ENCODE measurements around the gene COL4A2. TPM values are rescaled to one million over a fixed set of nuclear protein-coding genes. Genes with fewer than 3 reads are reported as not detected.
A peak's percentile ranks its signal among the peaks of the same experiment; 100 is the strongest.
"Not testable (repeated sequence)": the region's sequence is repeated elsewhere in the genome, so short reads cannot be mapped to it uniquely, and the experiment has no call there.

COL4A2 gene
- total RNA-seq, 2 experiments from 2014 or later: not detected

- Mint-ChIP-seq H3K27me3 (ENCODE audit: low read depth) (no peaks in the 10 kb centered on the region), H3K36me3 (ENCODE audit: low read depth) (no peaks in the 10 kb centered on the region), H3K4me3 (no peak overlapping the region), H3K9me3 (ENCODE audit: insufficient read depth) (no peaks in the 10 kb centered on the region), H3K27ac (no peak overlapping the region), H3K4me1 (ENCODE audit: low read depth) (peaks cover 36% of the 10 kb centered on the region)
- POLR2A ChIA-PET: no interaction called here
- CTCF ChIA-PET: no interaction called here
- DNase-seq: no peak
- no peak for ATAC-seq
Measured at GRCh38 chr13:110523180-110523579, 216.1 kb downstream of the COL4A2 start.

- ATAC-seq (no peak), DNase-seq (no peak)
- ChIA-PET POLR2A (no interaction called here), CTCF (no interaction called here)
- Mint-ChIP-seq H3K9me3 (ENCODE audit: insufficient read depth) (no peaks in the 10 kb centered on the region), H3K27me3 (ENCODE audit: low read depth) (no peaks in the 10 kb centered on the region), H3K36me3 (ENCODE audit: low read depth) (no peaks in the 10 kb centered on the region), H3K4me1 (ENCODE audit: low read depth) (peaks cover 36% of the 10 kb centered on the region), H3K4me3 (no peak overlapping the region), H3K27ac (no peak overlapping the region)
Measured at GRCh38 chr13:110523838-110524540, 216.9 kb downstream of the COL4A2 start.

GRCh38 chr13:110524541-110525257, 217.6 kb downstream of the COL4A2 start:
- Mint-ChIP-seq H3K27ac (peak overlapping the region; percentile 46), H3K4me3 (no peak overlapping the region)
- POLR2A ChIA-PET: no interaction called here

GRCh38 chr13:110525328-110526319, 218.5 kb downstream of the COL4A2 start:
- H3K36me3 Mint-ChIP-seq (ENCODE audit: low read depth): no peaks in the 10 kb centered on the region
- H3K9me3 Mint-ChIP-seq (ENCODE audit: insufficient read depth): no peaks in the 10 kb centered on the region
- CTCF ChIA-PET: no interaction called here
- no peak overlapping the region for H3K4me3 Mint-ChIP-seq
- no peak overlapping the region for H3K27ac Mint-ChIP-seq
- POLR2A ChIA-PET: no interaction called here
- ATAC-seq (peak; percentile 55), DNase-seq (peak; percentile 35)
- peaks cover 33% of the 10 kb centered on the region for H3K4me1 Mint-ChIP-seq (ENCODE audit: low read depth)
- no peaks in the 10 kb centered on the region for H3K27me3 Mint-ChIP-seq (ENCODE audit: low read depth)

More at GRCh38 chr13:110524541-110525257, 217.6 kb downstream of the COL4A2 start:
- Mint-ChIP-seq H3K4me1 (ENCODE audit: low read depth) (peaks cover 36% of the 10 kb centered on the region), H3K9me3 (ENCODE audit: insufficient read depth) (no peaks in the 10 kb centered on the region), H3K36me3 (ENCODE audit: low read depth) (no peaks in the 10 kb centered on the region), H3K27me3 (ENCODE audit: low read depth) (no peaks in the 10 kb centered on the region)
- ATAC-seq (peak; percentile 47), DNase-seq (peak; percentile 35)
- CTCF ChIA-PET: no interaction called here

GRCh38 chr13:110528371-110528770, 221.3 kb downstream of the COL4A2 start:
- H3K4me1 Mint-ChIP-seq (ENCODE audit: low read depth): peaks cover 27% of the 10 kb centered on the region
- H3K9me3 Mint-ChIP-seq (ENCODE audit: insufficient read depth): no peaks in the 10 kb centered on the region
- POLR2A ChIA-PET: no interaction called here
- H3K27me3 Mint-ChIP-seq (ENCODE audit: low read depth): no peaks in the 10 kb centered on the region
- DNase-seq (no peak), ATAC-seq (no peak)
- CTCF ChIA-PET: no interaction called here
- no peaks in the 10 kb centered on the region for H3K36me3 Mint-ChIP-seq (ENCODE audit: low read depth)
- no peak overlapping the region for H3K4me3 Mint-ChIP-seq
- no peak overlapping the region for H3K27ac Mint-ChIP-seq

GRCh38 chr13:110528911-110529310, 221.8 kb downstream of the COL4A2 start:
- Mint-ChIP-seq H3K4me3 (no peak overlapping the region), H3K36me3 (ENCODE audit: low read depth) (no peaks in the 10 kb centered on the region), H3K9me3 (ENCODE audit: insufficient read depth) (no peaks in the 10 kb centered on the region), H3K27ac (no peak overlapping the region), H3K27me3 (ENCODE audit: low read depth) (no peaks in the 10 kb centered on the region), H3K4me1 (ENCODE audit: low read depth) (peaks cover 27% of the 10 kb centered on the region)
- ChIA-PET CTCF (no interaction called here), POLR2A (no interaction called here)
- DNase-seq (no peak), ATAC-seq (no peak)

- no peak for DNase-seq
- no peak overlapping the region for H3K4me3 Mint-ChIP-seq
- ChIA-PET CTCF (no interaction called here), POLR2A (no interaction called here)
- H3K4me1 Mint-ChIP-seq (ENCODE audit: low read depth): peaks cover 19% of the 10 kb centered on the region
- H3K27ac Mint-ChIP-seq: no peak overlapping the region
- no peak for ATAC-seq
- no peaks in the 10 kb centered on the region for H3K27me3 Mint-ChIP-seq (ENCODE audit: low read depth)
- no peaks in the 10 kb centered on the region for H3K9me3 Mint-ChIP-seq (ENCODE audit: insufficient read depth)
- no peaks in the 10 kb centered on the region for H3K36me3 Mint-ChIP-seq (ENCODE audit: low read depth)
Measured at GRCh38 chr13:110529522-110530311, 222.6 kb downstream of the COL4A2 start.

- CTCF ChIA-PET: no interaction called here
Measured at GRCh38 chr13:110531100-110531499, 224.0 kb downstream of the COL4A2 start.

GRCh38 chr13:110531671-110532083, 224.6 kb downstream of the COL4A2 start:
- POLR2A ChIA-PET: no interaction called here

More at GRCh38 chr13:110531100-110531499, 224.0 kb downstream of the COL4A2 start:
- Mint-ChIP-seq H3K27ac (no peak overlapping the region), H3K9me3 (ENCODE audit: insufficient read depth) (no peaks in the 10 kb centered on the region), H3K27me3 (ENCODE audit: low read depth) (no peaks in the 10 kb centered on the region), H3K36me3 (ENCODE audit: low read depth) (no peaks in the 10 kb centered on the region), H3K4me1 (ENCODE audit: low read depth) (peaks cover 8% of the 10 kb centered on the region), H3K4me3 (no peak overlapping the region)
- POLR2A ChIA-PET: no interaction called here
- ATAC-seq (no peak), DNase-seq (no peak)

GRCh38 chr13:110532258-110532657, 225.2 kb downstream of the COL4A2 start:
- not testable (repeated sequence) for ATAC-seq

More at GRCh38 chr13:110531671-110532083, 224.6 kb downstream of the COL4A2 start:
- no peaks in the 10 kb centered on the region for H3K9me3 Mint-ChIP-seq (ENCODE audit: insufficient read depth)
- DNase-seq: no peak
- no peak overlapping the region for H3K4me3 Mint-ChIP-seq
- CTCF ChIA-PET: no interaction called here
- H3K36me3 Mint-ChIP-seq (ENCODE audit: low read depth): peaks cover 2% of the 10 kb centered on the region
- peaks cover 6% of the 10 kb centered on the region for H3K4me1 Mint-ChIP-seq (ENCODE audit: low read depth)
- H3K27ac Mint-ChIP-seq: no peak overlapping the region
- H3K27me3 Mint-ChIP-seq (ENCODE audit: low read depth): no peaks in the 10 kb centered on the region
- no peak for ATAC-seq

More at GRCh38 chr13:110532258-110532657, 225.2 kb downstream of the COL4A2 start:
- H3K4me1 Mint-ChIP-seq (ENCODE audit: low read depth); H3K36me3 Mint-ChIP-seq (ENCODE audit: low read depth); H3K9me3 Mint-ChIP-seq (ENCODE audit: insufficient read depth); H3K27ac Mint-ChIP-seq; H3K27me3 Mint-ChIP-seq (ENCODE audit: low read depth); H3K4me3 Mint-ChIP-seq; DNase-seq; POLR2A ChIA-PET: not testable (repeated sequence)
- CTCF ChIA-PET: interaction anchor here (0.6 kb wide), 1 partner anchor 15 kb away, joined by 3 read pairs; no protein-coding TSS in a partner anchor

All from activated CD8-positive, alpha-beta T cell treated with anti-CD3 and anti-CD28 coated beads, Interleukin-2, amount 10 ng/mL, durations not matched to agents 7 days and 5 days (primary cell).